ENCODE results near the gene TNRC18.
"Not testable (repeated sequence)": the region's sequence is repeated elsewhere in the genome, so short reads cannot be mapped to it uniquely, and the experiment has no call there.

The TNRC18 gene

DNA sequence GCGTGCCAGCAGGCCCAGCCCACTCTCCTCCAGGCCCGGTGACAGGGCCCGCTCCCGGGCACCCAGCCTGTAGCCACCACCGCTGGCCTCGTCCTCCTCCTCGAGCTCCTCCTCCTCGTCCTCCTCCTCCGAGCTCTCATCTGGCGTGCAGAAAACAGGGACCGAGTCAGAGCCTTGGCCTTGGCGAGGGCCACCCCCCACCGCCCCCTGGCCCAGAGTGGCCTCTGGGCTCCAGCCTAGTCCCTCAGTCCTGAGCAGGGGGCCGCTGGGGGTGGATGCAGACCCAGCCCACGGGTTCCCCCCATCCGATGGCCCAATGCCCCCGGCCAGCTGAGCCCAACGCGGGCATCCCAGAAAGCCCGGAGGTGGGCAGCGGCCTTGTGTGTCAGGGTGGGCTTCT, 78.0 kb downstream of the TNRC18 start:
- no peak for DNase-seq

DNA sequence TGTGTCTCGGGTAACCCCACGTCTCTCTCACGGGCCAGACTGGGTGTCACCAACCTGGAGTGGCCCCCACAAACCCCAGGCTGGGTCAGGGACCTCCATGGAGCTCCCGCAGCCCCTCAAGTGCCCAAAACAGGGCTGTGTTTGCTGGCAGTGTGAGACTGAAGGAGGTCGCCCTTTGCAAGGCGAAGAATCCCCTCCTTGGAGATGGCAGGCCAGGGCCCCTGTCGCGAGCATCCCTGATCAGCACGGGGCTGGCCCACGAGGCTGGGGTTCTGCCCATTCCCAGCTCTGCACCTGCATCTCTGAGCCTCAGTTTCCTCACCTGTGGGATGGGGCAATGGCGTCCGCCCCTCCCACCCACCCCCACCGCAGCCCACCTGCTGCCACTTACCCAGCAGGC, 78.5 kb downstream of the TNRC18 start:
- DNase-seq = no peak

DNA sequence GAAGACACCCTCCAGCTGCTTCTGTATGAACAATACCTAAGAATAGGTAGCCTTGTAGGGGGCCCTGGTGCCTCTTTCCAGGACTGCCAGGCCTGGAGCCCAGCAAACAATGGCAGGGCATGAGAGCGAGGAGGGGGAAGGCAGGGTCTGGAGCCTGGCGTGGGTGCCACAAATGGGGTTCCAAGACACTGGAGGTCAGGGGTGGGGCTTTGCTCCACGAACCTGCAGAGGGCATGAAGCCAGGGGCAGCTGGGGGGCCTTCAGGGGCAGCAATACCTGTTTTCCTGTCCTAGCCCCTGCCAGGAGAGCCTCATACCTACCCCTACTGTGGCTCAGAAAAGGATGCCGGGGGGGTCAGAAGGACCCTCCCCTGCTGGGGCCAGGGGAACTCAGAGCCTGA, 79.3 kb downstream of the TNRC18 start:
- no peak for DNase-seq

DNA sequence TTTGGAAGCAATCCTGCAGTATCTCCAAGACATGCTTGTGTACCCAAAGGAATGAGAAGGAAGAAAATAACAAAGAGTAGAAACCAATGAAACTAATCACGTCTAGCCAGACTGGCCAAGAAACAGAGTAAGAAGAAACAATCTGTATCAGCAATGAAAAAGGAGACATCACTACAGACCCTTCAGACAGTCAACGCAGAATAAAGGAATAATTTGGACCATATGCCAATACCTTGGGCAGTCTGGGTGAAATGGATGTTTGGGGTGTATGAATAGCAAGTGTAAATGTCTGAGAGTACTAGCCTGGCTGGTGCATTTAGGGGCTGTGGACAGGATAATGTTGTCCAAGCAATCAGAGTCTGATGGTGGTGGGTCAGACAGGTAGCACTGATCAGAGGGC, 79.8 kb downstream of the TNRC18 start:
- DNase-seq = no peak

DNA sequence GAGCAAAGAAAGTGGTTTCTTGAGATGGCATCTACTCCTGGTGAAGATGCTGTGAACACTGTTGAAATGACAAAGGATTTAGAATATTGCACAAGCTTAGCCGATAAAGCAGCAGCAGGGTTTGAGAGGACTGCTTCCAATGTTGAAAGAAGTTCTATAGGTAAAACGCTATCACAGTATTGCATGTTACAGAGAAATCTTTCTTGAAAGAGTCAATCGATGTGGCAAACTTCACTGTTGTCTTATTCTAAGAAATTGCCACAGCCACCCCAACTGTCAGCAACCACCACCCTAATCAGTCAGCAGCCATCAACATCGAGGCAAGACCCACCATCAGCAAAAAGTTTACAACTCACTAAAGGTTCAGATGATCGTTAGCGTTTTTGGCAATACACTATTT, 81.0 kb downstream of the TNRC18 start:
- no peak for DNase-seq

DNA sequence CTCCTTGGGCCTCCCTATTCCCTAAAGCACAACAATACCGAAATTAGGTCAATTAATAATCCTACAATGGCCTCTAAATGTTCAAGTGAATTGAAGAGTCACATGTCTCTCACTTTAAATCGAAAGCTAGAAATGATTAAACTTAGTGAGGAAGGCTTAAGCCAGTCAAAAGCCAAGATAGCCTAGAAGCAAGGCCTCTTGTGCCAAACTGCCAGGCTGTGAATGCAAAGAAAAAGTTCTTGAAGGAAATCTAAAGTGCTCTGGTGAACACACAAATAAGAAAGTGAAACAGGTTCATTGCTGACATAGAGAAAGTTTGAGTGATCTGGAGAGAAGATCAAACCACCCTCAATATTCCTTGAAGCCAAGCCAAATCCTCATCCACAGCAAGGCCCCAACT, 83.7 kb downstream of the TNRC18 start:
- DNase-seq = no peak

DNA sequence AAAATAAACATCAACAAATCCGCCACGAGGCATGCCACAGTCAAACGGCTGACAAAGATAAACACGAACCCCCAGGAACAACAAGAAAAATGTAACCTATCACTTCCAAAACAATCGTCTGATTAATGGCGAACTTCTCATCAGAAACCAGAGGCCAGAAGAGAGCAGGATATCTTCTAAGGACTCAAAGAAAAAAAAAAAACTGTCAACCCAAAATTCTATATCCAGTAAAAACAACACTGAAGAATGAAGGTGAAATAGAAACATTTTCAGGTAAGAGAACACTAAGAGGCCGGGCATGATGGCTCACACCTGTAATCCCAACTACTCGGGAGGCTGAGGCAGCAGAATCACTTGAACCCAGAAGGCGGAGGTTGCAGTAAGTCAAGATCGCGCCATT, 86.6 kb downstream of the TNRC18 start:
- DNase-seq = no peak

DNA sequence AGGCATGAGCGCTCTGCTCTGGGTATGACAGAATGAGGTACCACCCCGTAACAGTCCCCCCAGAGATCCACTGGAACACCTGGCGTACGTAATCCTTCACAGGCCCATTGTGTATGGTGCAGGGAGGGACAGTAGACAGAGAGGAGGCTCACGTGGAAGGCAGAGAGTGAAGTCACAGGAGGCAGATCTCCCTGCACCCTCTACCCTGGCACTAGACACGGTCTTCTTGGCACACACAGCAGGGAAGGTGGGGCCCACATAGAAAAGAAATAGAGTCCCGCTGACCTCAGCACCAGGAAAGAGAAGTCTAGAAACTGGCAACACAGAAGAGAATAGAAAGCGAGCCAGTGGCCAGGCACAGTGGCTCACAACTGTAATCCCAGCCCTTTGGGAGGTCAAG, 89.0 kb downstream of the TNRC18 start:
- DNase-seq = no peak

DNA sequence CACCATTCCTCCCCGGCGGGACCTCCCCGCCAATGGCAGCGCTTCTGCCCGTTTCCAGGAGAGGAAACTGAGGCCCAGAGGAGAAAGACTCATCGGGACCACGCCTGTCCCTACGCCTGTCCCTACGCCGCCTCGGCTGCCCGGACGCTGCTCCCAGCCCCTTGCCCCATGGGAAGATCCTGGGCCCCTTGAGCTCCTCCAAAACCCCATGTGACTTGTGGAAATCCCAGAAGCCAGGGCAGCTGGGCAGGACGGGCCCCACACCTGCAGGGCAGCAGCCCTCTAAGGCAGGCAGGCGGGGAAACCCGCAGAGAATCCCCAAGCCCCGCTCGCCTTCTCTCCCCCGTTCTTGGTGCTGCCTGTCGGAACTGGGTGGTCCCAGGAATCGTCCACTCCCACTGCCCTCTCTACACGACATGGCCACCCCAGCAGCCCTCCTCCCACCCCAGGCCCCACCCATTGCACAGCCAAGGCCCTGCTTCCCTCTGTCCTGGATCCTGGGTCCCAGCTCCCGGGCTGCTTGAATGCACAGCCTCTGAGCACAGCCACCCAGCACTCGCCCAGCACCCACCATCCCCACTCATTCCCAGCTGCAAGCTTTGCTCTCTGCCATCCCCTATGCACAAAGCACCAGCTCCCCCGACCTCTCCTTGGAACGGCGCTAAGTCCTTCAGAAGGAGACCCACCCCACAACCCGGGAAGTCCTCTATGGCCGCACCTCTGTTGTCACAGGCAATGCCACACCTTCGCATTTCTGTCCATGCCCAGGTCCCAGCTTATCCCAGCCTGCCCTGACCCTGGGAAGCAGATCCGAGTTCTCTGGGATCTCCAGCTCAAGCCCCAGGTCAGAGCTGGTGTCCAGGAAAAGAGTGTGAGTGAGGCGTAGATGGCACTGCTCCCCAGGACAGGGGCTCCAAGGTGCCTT, 90.3 kb downstream of the TNRC18 start:
- DNase-seq = no peak

DNA sequence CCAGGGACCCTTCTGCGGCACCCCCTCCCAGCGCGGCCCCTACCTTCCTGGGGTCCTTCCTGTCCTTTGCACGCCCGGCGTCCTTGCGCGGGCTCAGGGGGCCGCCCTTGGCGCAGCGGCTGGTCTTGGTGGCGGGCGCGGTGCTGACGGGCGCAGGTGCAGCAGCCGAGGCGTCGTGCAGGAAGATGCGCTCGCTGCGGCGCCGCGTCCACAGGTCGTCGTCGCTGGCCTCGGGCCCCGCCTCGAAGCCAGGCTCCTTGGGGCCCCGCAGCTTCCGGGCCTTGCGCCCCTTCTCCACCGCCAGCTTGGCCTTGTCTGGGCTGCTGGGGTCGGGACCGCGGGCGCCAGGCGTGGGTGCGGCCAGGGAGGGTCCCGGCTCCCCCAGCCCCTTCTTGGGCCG, 91.1 kb downstream of the TNRC18 start:
- DNase-seq = no peak

DNA sequence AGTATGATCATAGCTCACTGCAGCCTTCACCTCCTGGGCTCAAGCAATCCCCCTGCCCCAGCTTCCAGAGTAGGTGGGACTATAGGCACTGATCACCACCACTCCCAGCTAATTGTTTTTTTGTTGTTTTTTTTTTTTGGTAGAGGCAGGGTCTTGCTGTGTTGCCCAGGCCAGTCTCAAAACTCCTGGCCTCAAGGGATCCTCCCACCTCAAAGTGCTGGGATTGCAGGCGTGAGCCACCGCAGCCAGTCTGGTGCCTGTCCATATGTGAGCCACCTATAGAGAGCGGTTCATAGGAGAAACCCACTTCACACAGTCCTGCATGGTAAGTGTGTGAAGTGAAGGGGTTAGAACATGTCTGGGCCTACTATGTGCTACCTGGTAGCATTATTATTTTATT, 93.3 kb downstream of the TNRC18 start:
- no peak for DNase-seq

DNA sequence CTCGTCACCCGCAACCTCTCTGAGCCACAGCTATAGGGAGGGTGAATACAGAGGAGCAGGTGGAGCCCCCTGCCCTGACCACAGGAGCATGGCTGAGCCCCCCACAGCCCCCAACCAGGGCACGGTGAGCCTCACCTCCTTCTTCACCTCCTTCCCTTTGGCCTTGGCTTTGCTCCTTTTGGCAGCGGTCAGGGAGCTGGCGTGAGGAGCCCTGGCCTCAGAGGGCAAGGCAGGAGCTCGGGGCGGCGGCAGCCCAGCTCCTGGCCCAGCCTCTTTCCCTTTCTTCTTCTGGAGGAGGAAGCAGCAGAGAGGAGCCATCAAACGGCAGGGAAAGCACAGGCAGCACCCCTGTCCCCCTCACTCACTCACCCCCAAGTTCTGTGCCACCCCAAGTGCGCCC, 98.7 kb downstream of the TNRC18 start:
- DNase-seq = no peak

DNA sequence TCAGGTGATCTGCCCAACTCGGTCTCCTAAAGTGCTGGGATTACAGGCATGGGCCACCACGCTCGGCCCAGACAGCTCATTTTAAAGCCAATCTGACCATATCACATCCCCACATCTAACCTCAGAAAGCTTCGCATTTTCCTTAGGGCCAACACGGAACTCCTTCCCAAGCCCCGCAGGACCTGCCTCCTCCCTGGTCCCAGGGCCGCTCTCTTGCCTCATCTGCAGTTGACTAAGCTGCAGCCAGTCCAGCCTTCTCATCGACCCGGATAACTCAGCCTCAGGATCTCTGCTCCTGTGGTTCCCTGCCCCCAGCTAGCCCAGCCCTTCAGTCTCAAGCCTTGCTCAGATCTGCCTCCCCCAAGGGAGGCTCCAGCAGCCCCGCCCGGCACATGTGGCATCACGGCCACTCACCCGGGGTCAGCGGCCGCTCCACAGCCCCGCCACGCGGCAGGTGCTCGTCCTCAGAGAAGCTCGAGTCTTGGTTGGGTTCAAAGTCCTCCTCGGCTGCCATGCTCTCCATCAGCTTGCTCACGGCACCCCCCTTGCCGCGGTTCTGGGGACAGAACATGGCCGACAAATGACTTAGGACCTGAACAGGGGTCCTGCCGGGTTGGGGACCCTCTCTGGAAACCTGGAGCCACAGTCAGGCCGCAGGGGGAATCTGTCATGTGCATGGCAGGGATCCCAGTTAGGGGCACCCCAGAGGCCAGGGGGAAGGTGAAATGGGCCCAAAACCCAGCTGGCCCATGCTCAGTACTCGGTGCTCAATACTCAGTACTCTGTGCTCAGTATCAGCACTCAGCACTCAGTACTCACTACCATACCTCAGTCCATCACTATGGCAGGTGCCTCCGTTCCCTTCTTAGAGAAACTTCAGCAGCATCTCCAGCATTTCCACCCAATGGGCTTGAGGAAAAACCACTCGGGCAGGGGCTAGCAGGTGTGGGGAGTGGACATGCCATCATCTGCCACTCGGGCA, 99.5 kb downstream of the TNRC18 start:
- not testable (repeated sequence) for DNase-seq

DNA sequence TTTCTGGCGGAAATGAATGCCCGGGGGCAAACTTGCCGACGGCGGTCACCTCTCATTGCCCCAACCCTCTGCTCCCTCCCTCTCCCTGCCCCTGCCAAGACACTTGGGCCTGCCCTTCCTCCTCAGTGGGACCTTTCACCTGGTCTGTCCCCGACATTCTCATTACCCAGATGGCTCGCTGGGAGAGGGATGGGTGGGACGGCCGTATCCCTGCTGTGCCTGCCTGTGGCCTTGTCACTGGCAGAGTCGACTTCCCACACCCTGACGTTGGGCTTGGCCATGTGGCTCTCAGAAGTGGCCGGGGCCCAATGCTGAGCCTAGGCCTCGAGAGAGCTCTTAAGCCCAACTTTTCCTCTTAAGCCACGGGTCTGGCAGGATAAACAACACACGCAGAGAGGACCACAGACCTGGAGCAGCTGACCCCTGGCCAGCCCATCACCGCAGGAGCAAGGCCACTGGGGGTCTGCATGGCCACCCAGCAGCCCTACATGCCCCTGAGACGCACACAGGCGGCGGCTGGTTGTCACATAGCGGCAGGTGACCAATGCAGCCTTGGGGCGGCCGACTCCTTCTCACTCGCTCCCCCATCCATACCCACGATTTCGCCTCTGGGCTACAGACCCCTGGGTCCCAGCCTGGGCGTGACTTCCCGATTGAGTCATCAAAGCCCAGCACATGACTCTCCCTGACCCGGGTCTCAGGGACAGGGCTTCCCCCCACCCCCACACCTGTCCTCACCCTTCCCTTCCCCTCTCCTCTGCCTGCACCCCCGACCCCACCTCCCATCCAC, 100.8 kb downstream of the TNRC18 start:
- no peak for DNase-seq

DNA sequence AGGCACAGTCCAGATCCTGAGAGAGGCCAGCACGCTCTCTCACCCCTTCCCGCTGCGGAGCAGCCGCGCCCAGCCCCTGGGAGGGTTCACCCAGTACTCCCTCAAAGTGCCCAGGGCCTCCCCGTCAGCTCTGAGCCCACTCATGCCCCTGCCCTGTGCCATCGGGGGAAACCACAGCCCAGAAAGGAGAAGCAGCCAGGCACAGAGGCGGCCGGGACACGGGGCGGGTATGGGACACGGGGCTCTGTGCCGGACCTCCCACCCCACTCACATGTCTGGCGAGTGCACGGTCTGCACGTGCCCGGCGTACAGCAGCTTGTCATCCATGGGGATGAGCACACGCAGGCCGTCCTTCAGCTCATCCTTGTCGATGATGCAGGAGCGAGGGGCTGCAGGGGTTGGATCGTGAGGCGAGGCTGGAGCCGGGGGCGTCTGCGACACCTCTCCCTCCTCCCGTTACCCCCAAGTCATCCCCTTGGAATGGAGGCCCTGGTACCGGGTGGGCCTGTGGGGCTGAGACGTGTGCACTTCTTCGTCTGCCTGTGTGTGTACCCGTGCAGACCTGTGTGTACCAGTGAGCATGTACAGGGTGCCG, 102.7 kb downstream of the TNRC18 start:
- DNase-seq = no peak

DNA sequence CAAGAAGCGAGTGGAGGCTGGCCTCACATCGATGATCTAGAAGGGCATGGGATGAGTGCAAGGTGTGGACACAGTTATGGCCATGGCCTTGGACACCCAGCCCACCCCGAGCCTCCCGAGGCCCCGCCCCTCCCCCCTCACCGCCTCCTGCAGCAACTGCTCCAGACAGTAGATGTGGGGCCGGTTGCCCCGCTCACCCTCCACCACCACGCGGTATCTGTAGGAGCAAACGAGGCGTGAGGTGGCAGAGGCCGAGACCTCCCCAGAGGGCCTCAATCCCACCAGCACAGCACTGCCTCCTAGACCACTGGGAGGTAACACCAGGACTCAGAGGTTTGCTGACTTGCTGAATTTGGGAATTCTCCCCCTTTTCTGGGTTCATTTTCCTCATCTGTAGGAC, 103.2 kb downstream of the TNRC18 start:
- no peak for DNase-seq

DNA sequence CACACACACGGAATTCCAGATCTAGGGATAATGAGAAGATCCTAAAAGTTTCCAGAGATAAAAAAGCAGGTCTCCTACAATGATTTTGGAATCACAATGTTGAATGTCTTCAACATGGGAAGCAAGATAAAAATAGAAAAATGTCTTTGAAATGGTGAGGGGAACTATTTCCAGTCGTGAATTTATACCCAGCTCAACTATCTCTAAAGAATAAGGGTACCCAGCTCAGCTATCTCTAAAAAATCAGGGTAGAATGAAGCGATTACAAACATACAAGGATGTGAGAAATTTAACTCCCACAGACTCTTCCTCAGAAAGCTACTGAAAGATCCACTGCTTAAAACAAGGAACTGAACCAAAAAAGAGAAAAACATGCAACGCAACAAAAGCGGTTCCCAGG, 105.0 kb downstream of the TNRC18 start:
- DNase-seq = not testable (repeated sequence)

DNA sequence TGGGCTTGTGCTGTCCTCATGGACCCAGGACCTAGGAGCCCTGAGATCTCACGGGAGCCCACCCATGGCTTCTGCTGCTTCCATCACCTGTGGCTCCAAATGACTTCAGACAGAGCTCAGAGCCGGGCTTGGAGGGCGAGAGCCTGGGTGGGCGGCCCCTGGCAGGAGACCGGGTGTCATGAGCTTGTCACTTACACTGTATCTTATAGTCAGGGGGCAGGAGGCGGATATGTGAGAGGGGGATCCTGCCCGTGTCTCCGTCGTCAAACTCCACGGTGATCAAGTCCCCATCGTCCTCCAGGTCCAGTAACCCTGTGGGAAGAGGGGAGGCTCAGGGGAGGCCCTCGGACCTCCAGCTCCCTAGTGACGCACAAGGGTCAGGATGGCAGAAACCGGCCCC, 107.9 kb downstream of the TNRC18 start:
- no peak for DNase-seq

DNA sequence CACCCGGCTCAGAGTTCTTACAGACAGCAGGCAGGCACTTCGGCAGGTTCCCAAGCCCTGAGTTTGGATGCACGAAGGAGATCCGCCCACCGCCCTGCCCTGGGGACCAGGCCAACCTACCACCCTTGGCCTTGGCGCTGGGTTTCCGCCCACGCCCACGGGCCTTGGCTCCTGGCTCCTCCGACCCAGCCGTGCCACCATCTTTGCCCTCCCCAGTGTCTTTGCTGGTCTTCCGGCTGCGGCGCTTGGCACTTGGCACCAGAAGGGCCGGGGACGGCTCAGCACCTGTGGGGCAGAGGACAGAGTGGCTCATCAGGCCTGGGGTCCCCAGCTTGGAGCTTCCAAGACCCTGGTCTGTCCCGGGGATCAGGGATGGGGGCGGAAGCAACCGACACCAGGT, 108.8 kb downstream of the TNRC18 start:
- DNase-seq = no peak

DNA sequence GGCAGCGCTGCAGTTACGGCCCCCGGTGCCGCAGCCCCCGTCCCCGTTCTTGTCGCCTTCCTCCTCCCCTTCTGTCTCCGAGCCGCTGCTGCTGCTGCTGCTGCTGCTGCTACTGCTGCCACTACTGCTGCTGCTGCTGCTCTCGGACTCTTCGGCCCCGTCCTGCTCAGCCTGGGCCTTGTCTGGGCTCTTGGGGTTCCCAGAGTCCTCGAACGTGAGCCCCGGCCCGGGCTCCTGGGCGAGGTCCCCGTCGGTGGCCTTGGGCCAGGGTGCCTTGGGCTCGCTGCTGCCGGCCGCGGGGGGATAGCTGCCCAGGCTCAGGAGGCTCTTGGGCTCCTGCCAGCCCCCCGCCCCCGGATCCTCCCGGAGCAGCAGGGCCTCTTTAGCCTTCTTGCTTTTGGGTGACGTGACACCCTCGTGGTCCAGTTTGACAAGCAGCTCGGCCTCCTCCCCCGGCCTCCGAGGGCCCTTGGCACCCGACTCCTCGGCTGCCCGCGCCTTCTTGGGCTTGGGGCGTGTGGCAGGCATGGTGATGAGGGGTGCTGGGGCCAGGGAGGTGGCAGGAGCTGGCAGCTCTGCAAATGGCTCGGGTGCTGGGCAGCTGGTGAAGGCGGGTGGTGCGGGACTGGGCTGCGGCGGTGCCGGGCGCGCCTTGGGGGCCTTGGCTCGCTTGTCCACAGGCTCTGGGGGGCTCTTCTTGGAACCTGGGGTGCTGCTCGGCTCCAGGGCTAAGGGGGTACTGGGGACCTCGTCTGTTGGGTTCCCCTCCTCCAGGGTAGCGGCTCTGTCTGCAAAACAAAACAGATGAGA, 110.4 kb downstream of the TNRC18 start:
- DNase-seq = not testable (repeated sequence)

DNA sequence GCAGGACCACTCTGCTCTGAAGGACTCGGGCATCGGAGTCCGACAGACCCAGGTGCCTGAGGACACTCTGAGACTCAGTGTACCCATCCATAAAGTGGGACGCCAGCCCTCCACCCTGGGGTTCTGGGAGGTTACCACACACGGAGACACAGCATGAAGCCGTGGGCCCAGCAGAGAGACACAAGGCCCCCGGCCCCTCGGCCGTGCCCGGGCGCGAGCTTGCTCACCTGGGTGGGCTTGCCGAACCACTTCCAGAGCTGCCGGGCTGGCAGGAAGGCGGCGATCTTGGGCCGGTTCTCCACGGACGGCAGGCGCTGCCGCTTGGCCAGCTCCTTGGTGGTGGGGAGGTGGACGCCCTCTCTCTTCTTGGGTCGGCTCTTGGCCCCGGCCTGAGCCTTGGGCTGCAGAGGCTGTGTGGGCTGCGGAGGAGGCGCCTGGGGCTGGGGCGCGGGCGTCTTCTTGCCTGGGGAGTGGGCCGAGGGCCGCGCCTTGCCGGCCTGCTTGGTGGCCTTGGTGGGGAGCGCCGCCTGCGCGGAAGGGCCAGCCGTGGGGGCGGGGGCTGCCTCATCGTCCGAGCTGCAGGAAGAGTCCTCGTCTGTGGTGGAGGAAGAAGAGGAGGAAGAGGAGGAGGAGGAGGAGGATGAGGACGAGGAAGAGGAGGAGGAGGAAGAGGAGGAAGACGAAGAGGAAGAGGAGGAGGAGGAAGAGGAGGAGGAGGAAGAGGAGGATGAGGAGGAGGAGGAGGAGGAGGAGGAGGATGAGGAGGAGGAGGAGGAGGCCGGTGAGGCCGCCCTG, 111.2 kb downstream of the TNRC18 start:
- not testable (repeated sequence) for DNase-seq

Measured in suppressor macrophage treated with lipopolysaccharide for 1 hour (primary cell).